Colonic mucosa (tissue), 4 donors: ENCODE measurements around the gene MEGF6. TPM values are rescaled to one million over a fixed set of nuclear protein-coding genes. Genes with fewer than 3 reads are reported as not detected.

Experiments
- DNase-seq: peaks from one replicate; pipeline ENCODE4 v3.0.0-alpha.2; 2020
- H3K27ac ChIP-seq: fragments of 200-600 bp; one replicate; pipeline ENCODE4 v1.8.0; 2021
- H3K27me3 ChIP-seq: fragments of 200-600 bp; one replicate; pipeline ENCODE4 v1.8.0; 2021
- H3K36me3 ChIP-seq: fragments of 200-600 bp; one replicate; pipeline ENCODE4 v1.8.0; 2021
- H3K4me1 ChIP-seq: fragments of 200-600 bp; one replicate; pipeline ENCODE4 v1.8.0; 2021; ENCODE audit warnings: mild to moderate bottlenecking
- H3K4me3 ChIP-seq: fragments of 200-600 bp; one replicate; pipeline ENCODE4 v1.8.0; 2021
- H3K9ac ChIP-seq, 2 donors: one replicate each; pipeline ENCODE4 v1.7.0; 2013; ENCODE audit warnings: control low read depth in 2 of 2, low read depth in 2 of 2, low read length in 2 of 2
- H3K9me3 ChIP-seq: fragments of 200-600 bp; one replicate; pipeline ENCODE4 v1.8.0; 2021
- CTCF ChIP-seq: fragments of 200-600 bp; IDR thresholded peaks from one replicate; pipeline ENCODE4 v1.8.0; 2022; ENCODE audit warnings: antibody characterized with exemption, mild to moderate bottlenecking
- intact Hi-C: fragments of 100-400 bp; cut with DNase I; formaldehyde crosslinking; loops from one replicate; pipeline ENCODE4 v1.14.1; 2022
- total RNA-seq, 2 donors: library from RNA; stranded (reverse); fragmentation: NEBNext Ultra II Directional in 1 of 2; extraction: Animal tissue kit (Norgen Biotek cat#: 25700) in 1 of 2; gene quantifications; one replicate each; pipeline ENCODE4 v1.2.1, GENCODE V29; 2021
- donor health status: healthy.
- donor health status: DM: no; HTN: no; CAD: no.
- donor health status: DM: no; HTN: no; CAD: no.

The MEGF6 gene
- total RNA-seq, 2 donors from 2014 or later = 5.2 to 6.4 TPM

GRCh38 chr1:3499611-3500010 lies 111.7 kb downstream of the MEGF6 start:
- no peak for TF ChIP-seq CTCF
- intact Hi-C loops = loop anchor here (10.0 kb wide), 1 partner anchor 225 kb away; no protein-coding TSS in a partner anchor

DNA sequence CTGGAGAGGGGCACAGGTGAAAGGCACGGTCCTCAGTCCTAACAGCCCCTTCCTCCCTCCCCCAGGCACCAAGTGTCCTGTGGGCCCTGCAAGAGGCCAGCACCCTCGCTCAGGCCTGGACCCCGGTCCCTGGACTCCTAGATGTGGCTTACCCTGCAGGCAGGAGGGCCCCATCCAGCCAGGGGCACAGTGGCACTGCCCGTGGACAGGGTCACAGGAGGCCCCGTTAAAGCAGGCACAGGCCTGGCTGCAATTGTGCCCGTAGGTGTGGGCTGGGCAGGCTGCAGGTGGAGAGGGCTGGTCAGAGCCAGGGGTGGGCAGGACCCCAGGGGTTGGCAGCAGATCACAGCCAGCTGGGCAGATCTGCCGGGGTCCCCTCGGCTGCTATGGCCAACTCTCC lies 112.3 kb downstream of the MEGF6 start:
- Histone ChIP-seq H3K4me3 (no peak overlapping the region), H3K27ac (no peak overlapping the region), H3K36me3 (no peaks in the 10 kb centered on the region), H3K9ac (no peak overlapping the region), H3K27me3 (no peaks in the 10 kb centered on the region), H3K4me1 (no peaks in the 10 kb centered on the region), H3K9me3 (no peaks in the 10 kb centered on the region)
- intact Hi-C loops = loop anchor here (10.0 kb wide), 1 partner anchor 226 kb away; no protein-coding TSS in a partner anchor
- no peak for TF ChIP-seq CTCF
- no peak for DNase-seq

More at GRCh38 chr1:3499611-3500010, 111.7 kb downstream of the MEGF6 start:
- H3K27me3 ChIP-seq = no peaks in the 10 kb centered on the region
- H3K4me3 ChIP-seq = no peak overlapping the region
- H3K9ac ChIP-seq = no peak overlapping the region
- no peak overlapping the region for H3K27ac ChIP-seq
- H3K36me3 ChIP-seq = no peaks in the 10 kb centered on the region
- H3K9me3 ChIP-seq = no peaks in the 10 kb centered on the region
- DNase-seq = no peak
- no peaks in the 10 kb centered on the region for H3K4me1 ChIP-seq

- Histone ChIP-seq H3K4me3 (no peak overlapping the region), H3K4me1 (no peaks in the 10 kb centered on the region), H3K27ac (no peak overlapping the region), H3K36me3 (no peaks in the 10 kb centered on the region), H3K27me3 (no peaks in the 10 kb centered on the region), H3K9ac (no peak overlapping the region), H3K9me3 (no peaks in the 10 kb centered on the region)
- no peak for DNase-seq
- intact Hi-C loops = loop anchor here (10.0 kb wide), 1 partner anchor 226 kb away; no protein-coding TSS in a partner anchor
- no peak for TF ChIP-seq CTCF
Measured at GRCh38 chr1:3498246-3498930, 112.9 kb downstream of the MEGF6 start.

GRCh38 chr1:3497521-3497920 lies 113.8 kb downstream of the MEGF6 start:
- TF ChIP-seq CTCF = no peak
- no peaks in the 10 kb centered on the region for H3K27me3 ChIP-seq
- no peaks in the 10 kb centered on the region for H3K36me3 ChIP-seq
- DNase-seq = no peak
- H3K9me3 ChIP-seq = no peaks in the 10 kb centered on the region
- H3K9ac ChIP-seq = no peak overlapping the region
- H3K4me1 ChIP-seq = no peaks in the 10 kb centered on the region
- no peak overlapping the region for H3K4me3 ChIP-seq
- no peak overlapping the region for H3K27ac ChIP-seq
- intact Hi-C loops = loop anchor here (10.0 kb wide), 1 partner anchor 227 kb away; no protein-coding TSS in a partner anchor

DNA sequence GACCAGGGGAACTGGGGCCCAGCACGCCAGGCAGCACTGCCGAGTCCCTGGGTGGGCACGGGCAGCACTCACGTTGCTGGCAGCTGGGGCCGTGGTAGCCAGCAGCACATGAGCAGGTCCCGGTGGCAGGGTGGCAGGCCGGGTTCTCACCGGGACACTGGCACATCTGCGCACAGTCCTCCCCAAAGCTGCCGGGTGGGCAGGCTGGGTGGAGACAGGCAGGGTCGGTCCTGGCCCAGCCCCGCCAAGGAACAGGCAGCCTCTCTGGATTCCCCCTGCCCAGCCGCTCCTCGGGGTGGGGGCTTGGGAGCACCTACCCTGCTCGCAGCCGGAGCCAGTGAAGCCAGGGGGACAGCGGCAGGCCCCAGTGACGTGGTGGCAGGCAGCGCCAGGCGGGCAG lies 114.4 kb downstream of the MEGF6 start:
- Histone ChIP-seq H3K9me3 (no peaks in the 10 kb centered on the region), H3K4me1 (no peaks in the 10 kb centered on the region), H3K9ac (no peak overlapping the region), H3K27me3 (no peaks in the 10 kb centered on the region), H3K4me3 (no peak overlapping the region), H3K36me3 (no peaks in the 10 kb centered on the region), H3K27ac (no peak overlapping the region)
- intact Hi-C loops = loop anchor here (10.0 kb wide), 1 partner anchor 228 kb away; no protein-coding TSS in a partner anchor
- no peak for DNase-seq
- TF ChIP-seq CTCF = no peak
